ENCODE results near the gene CALCOCO1. TPM values are rescaled to one million over a fixed set of nuclear protein-coding genes. Genes with fewer than 3 reads are reported as not detected.
"Not testable (repeated sequence)": the region's sequence is repeated elsewhere in the genome, so short reads cannot be mapped to it uniquely, and the experiment has no call there.

The CALCOCO1 gene
- total and polyA plus RNA-seq, 9 donors, result 52.2 to 202 (median 142) TPM

DNA sequence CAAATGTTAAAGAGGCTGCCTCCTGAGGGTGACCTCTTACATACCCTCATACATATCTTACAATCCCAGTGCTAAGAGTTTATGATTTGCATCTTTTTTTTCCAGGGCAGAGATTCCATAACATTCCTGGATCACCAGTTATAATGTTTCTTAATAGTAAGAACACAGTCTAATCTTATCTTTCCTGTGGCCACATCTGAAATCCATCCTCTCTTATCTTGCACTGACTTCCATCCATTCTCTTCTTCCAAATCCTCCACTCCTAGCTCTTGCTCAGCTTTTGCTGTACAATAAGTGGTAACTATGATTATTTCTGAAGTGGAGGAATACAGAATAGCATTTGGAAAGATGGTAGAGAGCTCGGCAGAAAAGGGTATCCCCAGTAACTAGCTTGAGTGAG, 6.3 kb downstream of the CALCOCO1 start:
- intact Hi-C loops (cut with DNase I), result no loop called here
- Histone ChIP-seq H3K27me3 (no peaks in the 10 kb centered on the region), H3K4me3 (no peak overlapping the region), H3K36me3 (no peaks in the 10 kb centered on the region), H3K4me1 (ENCODE audit: insufficient read depth) (peaks cover 4% of the 10 kb centered on the region), H3K27ac (no peak overlapping the region), H3K9me3 (no peaks in the 10 kb centered on the region)
- DNase-seq, result no peak
- WGBS, 3 donors, result 62 to 78% (median 77%) methylated on average over 1 of the region's 1 CpG
- TF ChIP-seq, protein P1, sequence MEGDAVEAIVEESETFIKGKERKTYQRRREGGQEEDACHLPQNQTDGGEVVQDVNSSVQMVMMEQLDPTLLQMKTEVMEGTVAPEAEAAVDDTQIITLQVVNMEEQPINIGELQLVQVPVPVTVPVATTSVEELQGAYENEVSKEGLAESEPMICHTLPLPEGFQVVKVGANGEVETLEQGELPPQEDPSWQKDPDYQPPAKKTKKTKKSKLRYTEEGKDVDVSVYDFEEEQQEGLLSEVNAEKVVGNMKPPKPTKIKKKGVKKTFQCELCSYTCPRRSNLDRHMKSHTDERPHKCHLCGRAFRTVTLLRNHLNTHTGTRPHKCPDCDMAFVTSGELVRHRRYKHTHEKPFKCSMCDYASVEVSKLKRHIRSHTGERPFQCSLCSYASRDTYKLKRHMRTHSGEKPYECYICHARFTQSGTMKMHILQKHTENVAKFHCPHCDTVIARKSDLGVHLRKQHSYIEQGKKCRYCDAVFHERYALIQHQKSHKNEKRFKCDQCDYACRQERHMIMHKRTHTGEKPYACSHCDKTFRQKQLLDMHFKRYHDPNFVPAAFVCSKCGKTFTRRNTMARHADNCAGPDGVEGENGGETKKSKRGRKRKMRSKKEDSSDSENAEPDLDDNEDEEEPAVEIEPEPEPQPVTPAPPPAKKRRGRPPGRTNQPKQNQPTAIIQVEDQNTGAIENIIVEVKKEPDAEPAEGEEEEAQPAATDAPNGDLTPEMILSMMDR (IDR thresholded peaks at IDR 0.05), result no peak
- TF ChIP-seq POLR2A (IDR thresholded peaks at IDR 0.05) (no peak), EP300 (IDR thresholded peaks at IDR 0.05) (no peak)

DNA sequence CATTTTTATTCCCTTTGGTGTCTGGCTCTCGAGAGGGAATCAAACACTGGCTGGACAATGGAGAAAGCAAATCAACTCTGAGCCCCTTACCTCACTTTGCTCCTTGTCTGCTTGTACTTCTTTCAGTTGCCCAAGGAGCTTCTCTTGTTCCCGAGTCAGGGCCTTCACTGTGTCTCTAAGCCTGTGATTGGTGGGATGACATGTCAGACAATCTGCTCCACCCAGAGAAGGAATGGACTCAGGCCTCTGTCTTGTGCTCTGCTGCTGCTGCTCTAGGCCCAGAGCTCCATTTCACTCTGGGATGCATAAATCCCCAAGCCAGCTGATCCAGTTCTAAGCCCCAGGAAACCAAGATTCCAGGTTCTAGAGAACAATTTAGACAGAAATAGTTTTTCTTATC, 7.6 kb downstream of the CALCOCO1 start:
- H3K4me3 ChIP-seq, result no peak overlapping the region
- TF ChIP-seq POLR2A (IDR thresholded peaks at IDR 0.05) (no peak), EP300 (IDR thresholded peaks at IDR 0.05) (no peak)
- TF ChIP-seq, protein P1 (IDR thresholded peaks at IDR 0.05), result no peak
- intact Hi-C loops (cut with DNase I), result no loop called here
- H3K36me3 ChIP-seq, result no peaks in the 10 kb centered on the region
- no peaks in the 10 kb centered on the region for H3K9me3 ChIP-seq
- WGBS, 3 donors, result 59 to 74% (median 69%) methylated on average over 2 of the region's 2 CpGs
- no peak overlapping the region for H3K27ac ChIP-seq
- no peaks in the 10 kb centered on the region for H3K27me3 ChIP-seq
- H3K4me1 ChIP-seq (ENCODE audit: insufficient read depth), result no peaks in the 10 kb centered on the region
- DNase-seq, result no peak

DNA sequence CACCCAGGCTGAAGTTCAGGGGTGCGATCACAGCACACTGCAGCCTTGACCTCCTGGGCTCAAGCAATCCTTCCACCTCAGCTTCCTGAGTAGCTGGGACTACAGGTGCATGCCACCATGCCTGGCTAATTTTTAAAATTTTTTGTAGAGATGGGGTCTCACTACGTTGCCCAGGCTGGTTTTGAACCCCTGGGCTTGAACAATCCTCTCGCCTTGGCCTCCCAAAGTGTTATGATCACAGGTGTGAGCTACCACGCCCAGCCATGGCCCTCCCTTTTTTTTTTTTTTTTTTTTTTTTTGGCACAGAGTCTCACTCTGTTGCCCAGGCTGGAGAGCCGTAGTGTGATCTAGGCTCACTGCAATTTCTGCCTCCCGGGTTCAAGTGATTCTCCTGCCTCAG, 8.7 kb downstream of the CALCOCO1 start:
- intact Hi-C loops (cut with DNase I); H3K36me3 ChIP-seq; H3K4me1 ChIP-seq (ENCODE audit: insufficient read depth); H3K27ac ChIP-seq; H3K4me3 ChIP-seq; DNase-seq; H3K27me3 ChIP-seq; H3K9me3 ChIP-seq: not testable (repeated sequence)
- 89 to 91% (median 90%) methylated on average over 6 of the region's 6 CpGs for WGBS, 3 donors

DNA sequence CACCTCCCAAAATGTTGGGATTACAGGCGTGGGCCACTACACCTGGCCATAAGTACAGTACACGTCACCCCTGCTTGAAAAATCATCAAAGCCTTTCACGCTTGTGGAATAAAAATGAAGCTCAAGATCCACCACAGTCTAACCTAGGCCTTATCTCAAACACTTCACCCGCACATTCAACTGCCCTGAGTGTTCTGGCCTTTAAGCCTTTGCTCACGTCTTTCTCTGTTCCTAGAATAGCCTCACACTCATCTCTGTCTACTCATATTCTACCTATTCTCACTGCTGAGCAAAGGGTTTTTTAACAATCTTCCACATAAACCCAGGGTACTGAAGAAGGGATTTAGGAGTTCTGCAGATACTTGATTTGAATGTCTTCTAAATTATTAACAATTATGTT, 9.9 kb downstream of the CALCOCO1 start:
- Histone ChIP-seq H3K9me3 (no peaks in the 10 kb centered on the region), H3K4me3 (no peak overlapping the region), H3K4me1 (ENCODE audit: insufficient read depth) (no peaks in the 10 kb centered on the region), H3K36me3 (no peaks in the 10 kb centered on the region), H3K27ac (no peak overlapping the region), H3K27me3 (no peaks in the 10 kb centered on the region)
- TF ChIP-seq, protein P1 (IDR thresholded peaks at IDR 0.05), result no peak
- TF ChIP-seq EP300 (IDR thresholded peaks at IDR 0.05) (no peak), POLR2A (IDR thresholded peaks at IDR 0.05) (no peak)
- WGBS, 3 donors, result 86 to 87% (median 86%) methylated on average over 5 of the region's 5 CpGs
- no peak for DNase-seq
- intact Hi-C loops (cut with DNase I), result no loop called here

DNA sequence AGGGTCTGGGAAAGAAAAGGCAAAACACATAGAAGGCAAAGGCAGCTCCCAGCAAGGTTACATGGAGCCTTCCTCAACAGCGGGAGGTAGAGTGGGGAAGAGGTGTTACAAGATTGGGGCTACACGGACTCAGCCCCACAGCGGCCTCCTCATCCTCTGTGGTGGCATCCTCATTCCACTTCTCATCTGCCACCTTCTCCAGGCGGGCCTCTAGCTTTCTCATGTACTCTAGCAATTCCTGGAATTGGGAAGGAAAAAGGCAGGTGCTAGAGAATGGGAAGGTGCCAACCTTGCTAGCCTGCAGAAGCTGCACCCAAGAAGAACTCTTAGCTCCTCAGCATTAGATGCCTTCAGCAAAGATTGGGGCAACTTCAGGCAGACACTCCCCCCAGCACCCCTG, 13.2 kb downstream of the CALCOCO1 start:
- Histone ChIP-seq H3K36me3 (no peaks in the 10 kb centered on the region), H3K27ac (no peak overlapping the region), H3K4me3 (no peak overlapping the region), H3K9me3 (no peaks in the 10 kb centered on the region), H3K27me3 (no peaks in the 10 kb centered on the region), H3K4me1 (ENCODE audit: insufficient read depth) (no peaks in the 10 kb centered on the region)
- intact Hi-C loops (cut with DNase I), result no loop called here
- 90 to 92% (median 90%) methylated on average over 4 of the region's 4 CpGs for WGBS, 3 donors
- no peak for TF ChIP-seq POLR2A (IDR thresholded peaks at IDR 0.05)
- TF ChIP-seq, protein P1 (IDR thresholded peaks at IDR 0.05), result no peak
- TF ChIP-seq EP300 (IDR thresholded peaks at IDR 0.05), result no peak
- DNase-seq, result no peak
